Upper lobe of left lung (tissue), 4 donors: ENCODE measurements around the gene PTPRM.

Source experiments
- EP300 ChIP-seq, 4 donors: sonication (generic); formaldehyde crosslinking; IDR thresholded peaks; one replicate each; pipeline ENCODE4 v1.5.1; 2017; ENCODE audit warnings: antibody characterized with exemption in 4 of 4, control low read depth in 2 of 4
- POLR2A ChIP-seq, 4 donors: fragments of 450-650 bp; IDR thresholded peaks; one replicate each; pipeline ENCODE4 v1.5.1; 2016 to 2017; ENCODE audit warnings: antibody characterized with exemption in 4 of 4, mild to moderate bottlenecking in 2 of 4
- POLR2AphosphoS5 ChIP-seq, 2 donors: sonication (generic); formaldehyde crosslinking; IDR thresholded peaks; one replicate each; pipeline ENCODE4 v1.5.1; 2017; ENCODE audit warnings: antibody characterized with exemption in 2 of 2
- TF ChIP-seq, protein P1 (sequence below), 6 experiments: fragments of 450-650 bp in 4 of 6; fragments of 200-600 bp in 2 of 6; sonication (generic) in 2 of 6; IDR thresholded peaks; one replicate each; pipeline ENCODE4 v1.5.1; 2016 to 2019; ENCODE audit warnings: antibody characterized with exemption in 6 of 6

DNA sequence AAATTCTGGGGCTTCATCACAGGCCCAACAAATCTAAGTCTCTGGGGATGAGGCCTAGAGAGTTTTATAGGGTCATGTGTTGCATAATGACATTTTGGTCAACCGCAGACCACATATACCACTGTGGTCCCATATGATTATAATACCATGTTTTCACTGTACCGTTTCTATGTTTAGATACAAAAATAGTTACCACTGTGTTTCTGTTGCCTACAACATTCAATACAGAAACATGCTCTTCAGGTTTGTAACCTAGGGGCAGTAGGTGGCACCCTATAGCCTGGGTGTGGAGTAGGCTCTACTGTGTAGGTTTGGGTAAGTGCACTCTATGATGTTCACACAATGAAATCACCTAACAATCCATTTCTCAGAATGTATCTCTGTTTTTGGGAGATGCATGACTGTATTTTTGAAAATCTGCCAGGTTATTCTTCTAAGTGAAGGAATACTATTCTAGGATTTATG, 485.2 kb downstream of the PTPRM start:
- TF ChIP-seq POLR2A (IDR thresholded peaks at IDR 0.05) (no peak), POLR2AphosphoS5 (IDR thresholded peaks at IDR 0.05) (no peak), EP300 (IDR thresholded peaks at IDR 0.05) (no peak)
- TF ChIP-seq, protein P1, sequence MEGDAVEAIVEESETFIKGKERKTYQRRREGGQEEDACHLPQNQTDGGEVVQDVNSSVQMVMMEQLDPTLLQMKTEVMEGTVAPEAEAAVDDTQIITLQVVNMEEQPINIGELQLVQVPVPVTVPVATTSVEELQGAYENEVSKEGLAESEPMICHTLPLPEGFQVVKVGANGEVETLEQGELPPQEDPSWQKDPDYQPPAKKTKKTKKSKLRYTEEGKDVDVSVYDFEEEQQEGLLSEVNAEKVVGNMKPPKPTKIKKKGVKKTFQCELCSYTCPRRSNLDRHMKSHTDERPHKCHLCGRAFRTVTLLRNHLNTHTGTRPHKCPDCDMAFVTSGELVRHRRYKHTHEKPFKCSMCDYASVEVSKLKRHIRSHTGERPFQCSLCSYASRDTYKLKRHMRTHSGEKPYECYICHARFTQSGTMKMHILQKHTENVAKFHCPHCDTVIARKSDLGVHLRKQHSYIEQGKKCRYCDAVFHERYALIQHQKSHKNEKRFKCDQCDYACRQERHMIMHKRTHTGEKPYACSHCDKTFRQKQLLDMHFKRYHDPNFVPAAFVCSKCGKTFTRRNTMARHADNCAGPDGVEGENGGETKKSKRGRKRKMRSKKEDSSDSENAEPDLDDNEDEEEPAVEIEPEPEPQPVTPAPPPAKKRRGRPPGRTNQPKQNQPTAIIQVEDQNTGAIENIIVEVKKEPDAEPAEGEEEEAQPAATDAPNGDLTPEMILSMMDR (IDR thresholded peaks at IDR 0.05): peak in 1 of 6 experiments; percentile 6
